Mucosa of descending colon (tissue), 3 donors: ENCODE measurements around the gene ERICH3. TPM values are rescaled to one million over a fixed set of nuclear protein-coding genes. Genes with fewer than 3 reads are reported as not detected.

Experiments used
- ATAC-seq: fragments of 200-7000 bp; cut with Tn5 transposase; one replicate; pipeline ENCODE4 v1.9.1; 2020; ENCODE audit warnings: mild to moderate bottlenecking, moderate library complexity
- DNase-seq, 3 donors: peaks; one replicate each; pipeline ENCODE4 v3.0.0-alpha.2; 2020
- H3K36me3 ChIP-seq: fragments of 200-600 bp; one replicate; pipeline ENCODE4 v1.8.0; 2021; ENCODE audit warnings: low read depth, mild to moderate bottlenecking
- H3K4me1 ChIP-seq: fragments of 200-600 bp; one replicate; pipeline ENCODE4 v1.8.0; 2021; ENCODE audit warnings: low read depth, mild to moderate bottlenecking
- H3K4me3 ChIP-seq: fragments of 200-600 bp; one replicate; pipeline ENCODE4 v1.8.0; 2021; ENCODE audit warnings: mild to moderate bottlenecking
- H3K9me3 ChIP-seq: fragments of 200-600 bp; one replicate; pipeline ENCODE4 v1.8.0; 2021; ENCODE audit warnings: mild to moderate bottlenecking
- CTCF ChIP-seq: fragments of 200-600 bp; IDR thresholded peaks from one replicate; pipeline ENCODE4 v1.8.0; 2022; ENCODE audit warnings: antibody characterized with exemption, mild to moderate bottlenecking
- intact Hi-C, 2 donors: fragments of 100-400 bp; cut with DNase I in 1 of 2; cut with micrococcal nuclease in 1 of 2; formaldehyde crosslinking; loops; one replicate each; pipeline versions ENCODE4 v1.11.0 to v1.11.1; 2022; cut with DNase I, micrococcal nuclease
- total RNA-seq, 3 donors: library from RNA; stranded (reverse); fragmentation: NEBNext Ultra II Directional in 2 of 3; extraction: Animal tissue kit (Norgen Biotek cat#: 25700) in 2 of 3; gene quantifications; one replicate each; pipeline versions ENCODE4 v1.2.1 to v1.2.4, GENCODE V29; 2021 to 2023
- donor health status: DM: no; HTN: no; CAD: no; lungs with moderate emphysema.
- donor health status: DM: no; HTN: no; CAD: no.
- donor health status: DM: no; HTN: yes; CAD: no.

The ERICH3 gene
- total RNA-seq, 3 donors from 2014 or later, result 0.06 to 0.51 (median 0.14) TPM

GRCh38 chr1:74697832-74698231 is 24.2 kb upstream of the ERICH3 start:
- no peak for DNase-seq
- ATAC-seq, result no peak
- no peak for TF ChIP-seq CTCF

GRCh38 chr1:74693473-74693872 is 19.9 kb upstream of the ERICH3 start:
- no peak for DNase-seq
- Histone ChIP-seq H3K9me3 (no peaks in the 10 kb centered on the region), H3K36me3 (no peaks in the 10 kb centered on the region), H3K4me1 (no peaks in the 10 kb centered on the region), H3K4me3 (no peak overlapping the region)
- ATAC-seq, result no peak
- intact Hi-C loops, result no loop called here
- TF ChIP-seq CTCF, result no peak

More at GRCh38 chr1:74697832-74698231, 24.2 kb upstream of the ERICH3 start:
- no peaks in the 10 kb centered on the region for H3K36me3 ChIP-seq
- H3K9me3 ChIP-seq, result no peaks in the 10 kb centered on the region
- intact Hi-C loops, result no loop called here
- H3K4me1 ChIP-seq, result no peaks in the 10 kb centered on the region
- H3K4me3 ChIP-seq, result no peak overlapping the region

DNA sequence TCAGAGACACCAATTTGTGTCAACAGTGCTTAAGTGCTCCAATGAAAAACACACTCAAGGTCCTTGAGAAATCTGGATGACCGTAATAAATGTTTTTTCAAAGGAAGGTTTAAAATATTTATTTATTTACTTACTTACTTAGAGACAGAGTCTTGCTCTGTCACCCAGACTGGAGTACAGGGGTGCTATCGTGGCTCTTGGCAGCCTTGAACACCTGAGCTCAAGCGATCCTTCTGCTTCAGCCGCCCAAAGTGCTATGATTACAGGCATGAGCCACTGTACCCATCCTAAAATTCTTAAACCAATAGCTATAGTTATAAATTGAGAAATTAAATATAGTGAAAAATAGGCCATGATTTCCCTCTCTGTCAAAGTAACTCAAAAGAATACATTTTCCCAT is 17.3 kb upstream of the ERICH3 start:
- intact Hi-C loops, result no loop called here
- Histone ChIP-seq H3K36me3 (no peaks in the 10 kb centered on the region), H3K4me1 (no peaks in the 10 kb centered on the region), H3K9me3 (no peaks in the 10 kb centered on the region), H3K4me3 (no peak overlapping the region)
- DNase-seq (no peak), ATAC-seq (no peak)
- no peak for TF ChIP-seq CTCF

GRCh38 chr1:74690364-74690696 is 16.7 kb upstream of the ERICH3 start:
- no peaks in the 10 kb centered on the region for H3K4me1 ChIP-seq
- no peaks in the 10 kb centered on the region for H3K36me3 ChIP-seq
- no peak for TF ChIP-seq CTCF
- H3K9me3 ChIP-seq, result no peaks in the 10 kb centered on the region
- DNase-seq (no peak), ATAC-seq (no peak)
- intact Hi-C loops, result no loop called here
- no peak overlapping the region for H3K4me3 ChIP-seq

DNA sequence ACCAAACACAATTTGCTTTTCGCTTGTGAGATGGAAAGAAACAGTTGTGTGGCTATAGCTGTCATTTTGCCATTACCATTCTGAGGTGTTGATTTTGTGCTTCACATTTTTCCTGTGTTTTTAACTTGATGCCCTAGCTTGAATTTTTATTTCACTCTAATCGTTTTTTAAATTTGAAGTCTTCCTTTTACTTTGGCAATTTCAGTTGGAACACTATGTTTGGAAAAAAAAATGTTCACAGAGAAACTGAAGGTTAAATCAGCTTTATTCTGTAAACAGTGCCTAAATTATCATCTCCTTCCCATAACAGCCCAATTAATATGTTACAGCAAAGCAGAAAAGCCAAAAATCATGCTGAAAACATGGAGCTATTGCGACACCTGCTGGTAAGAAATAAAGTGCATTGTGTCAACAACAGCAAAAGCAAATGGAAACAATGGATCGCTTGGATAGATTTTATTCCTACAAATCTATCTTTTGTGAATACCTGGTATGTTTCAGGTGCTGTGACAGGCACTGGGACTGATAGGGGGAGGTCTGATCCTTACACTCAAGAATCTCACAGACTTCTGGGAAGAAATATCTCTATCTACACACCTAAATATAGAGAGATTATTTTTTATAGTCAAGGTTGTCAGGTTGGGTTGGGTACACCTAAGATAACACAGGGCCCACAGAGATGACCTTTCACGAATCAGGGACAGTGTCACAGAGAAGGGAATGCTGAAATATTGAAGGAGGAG is 16.2 kb upstream of the ERICH3 start:
- TF ChIP-seq CTCF, result peak; percentile 68
- H3K9me3 ChIP-seq, result no peaks in the 10 kb centered on the region
- no peaks in the 10 kb centered on the region for H3K4me1 ChIP-seq
- DNase-seq (peak in 1 of 3 donors; percentile 78), ATAC-seq (peak; percentile 48)
- no peaks in the 10 kb centered on the region for H3K36me3 ChIP-seq
- H3K4me3 ChIP-seq, result no peak overlapping the region
- intact Hi-C loops, result no loop called here

DNA sequence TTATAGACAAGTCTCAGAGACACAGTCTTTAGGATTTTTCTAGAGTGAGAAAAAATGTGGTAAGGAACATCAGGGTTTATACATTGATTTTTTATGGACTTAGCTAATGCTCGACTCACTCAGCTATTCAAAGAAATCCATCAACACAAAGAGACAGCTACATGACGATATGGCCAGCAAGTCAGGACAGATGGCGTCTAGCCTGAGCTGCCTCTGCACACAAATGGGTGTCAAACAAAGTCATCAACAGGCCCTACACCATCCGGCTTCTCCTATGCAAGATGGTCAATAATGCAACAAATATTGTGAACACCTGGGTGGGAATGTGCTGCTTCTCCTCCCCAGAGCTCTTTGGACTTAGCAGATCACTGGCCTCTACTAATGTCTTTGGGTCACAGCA is 13.3 kb upstream of the ERICH3 start:
- no peak overlapping the region for H3K4me3 ChIP-seq
- H3K9me3 ChIP-seq, result no peaks in the 10 kb centered on the region
- no peaks in the 10 kb centered on the region for H3K36me3 ChIP-seq
- no peak for TF ChIP-seq CTCF
- DNase-seq (no peak), ATAC-seq (no peak)
- no peaks in the 10 kb centered on the region for H3K4me1 ChIP-seq
- intact Hi-C loops, result no loop called here
